T-helper 1 cell treated with Interleukin-12 subunit alpha and Interleukin-12 subunit beta and Interleukin-4 antibody, amounts not matched to agents 30 μg/mL and 1 μg/mL, for 36 hours (primary cell): ENCODE measurements around the gene TXLNA.

Experiments
- H3K27ac Mint-ChIP-seq: one replicate; pipeline ENCODE4 v1.8.0; 2021; ENCODE audit warnings: mild to moderate bottlenecking, mixed read lengths
- H3K27me3 Mint-ChIP-seq: one replicate; pipeline ENCODE4 v1.8.0; 2021; ENCODE audit warnings: low read depth, mixed read lengths
- H3K36me3 Mint-ChIP-seq: one replicate; pipeline ENCODE4 v1.8.0; 2021; ENCODE audit warnings: low read depth, mixed read lengths
- H3K4me1 Mint-ChIP-seq: one replicate; pipeline ENCODE4 v1.8.0; 2021; ENCODE audit warnings: low read depth, mixed read lengths
- H3K4me3 Mint-ChIP-seq: one replicate; pipeline ENCODE4 v1.8.0; 2021; ENCODE audit warnings: mild to moderate bottlenecking, moderate library complexity, mixed read lengths
- H3K9me3 Mint-ChIP-seq: one replicate; pipeline ENCODE4 v1.8.0; 2021; ENCODE audit warnings: mixed read lengths

Gene TXLNA

DNA sequence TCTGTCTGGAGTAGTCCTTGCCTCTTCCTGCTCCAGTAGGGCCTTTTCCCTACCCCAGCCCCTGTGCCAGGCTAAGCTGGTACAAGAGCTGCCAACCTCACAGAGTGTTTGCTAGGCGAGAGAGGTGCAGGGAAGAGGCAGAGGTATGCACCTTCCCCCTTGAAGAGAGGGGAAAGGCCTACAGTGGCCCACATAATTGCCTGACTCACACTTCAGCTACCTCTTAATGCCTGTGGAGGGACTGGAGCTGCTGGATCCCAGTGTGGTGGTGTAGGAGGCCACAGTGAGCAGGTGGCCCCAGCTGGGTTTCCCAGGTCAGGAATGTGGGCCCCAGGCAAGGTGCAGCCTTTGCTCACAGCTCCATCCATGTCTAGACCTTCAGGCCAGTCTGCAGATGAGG lies 17.6 kb downstream of the TXLNA start:
- H3K4me3 Mint-ChIP-seq: no peak overlapping the region
- H3K27me3 Mint-ChIP-seq: no peaks in the 10 kb centered on the region
- H3K9me3 Mint-ChIP-seq: no peaks in the 10 kb centered on the region
- H3K27ac Mint-ChIP-seq: peak overlapping the region; percentile 55
- H3K4me1 Mint-ChIP-seq: peaks cover 60% of the 10 kb centered on the region
- H3K36me3 Mint-ChIP-seq: peaks cover 55% of the 10 kb centered on the region

DNA sequence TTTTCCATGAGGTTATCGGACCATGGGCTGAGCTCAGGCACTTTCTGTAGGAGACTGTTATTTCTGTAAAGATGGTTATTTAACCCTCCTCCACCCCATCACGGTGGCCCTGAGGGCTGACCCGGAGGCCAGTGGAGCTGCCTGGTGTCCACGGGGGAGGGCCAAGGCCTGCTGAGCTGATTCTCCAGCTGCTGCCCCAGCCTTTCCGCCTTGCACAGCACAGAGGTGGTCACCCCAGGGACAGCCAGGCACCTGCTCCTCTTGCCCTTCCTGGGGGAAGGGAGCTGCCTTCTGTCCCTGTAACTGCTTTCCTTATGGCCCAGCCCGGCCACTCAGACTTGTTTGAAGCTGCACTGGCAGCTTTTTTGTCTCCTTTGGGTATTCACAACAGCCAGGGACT lies 18.4 kb downstream of the TXLNA start:
- H3K4me3 Mint-ChIP-seq: no peak overlapping the region
- no peaks in the 10 kb centered on the region for H3K9me3 Mint-ChIP-seq
- no peaks in the 10 kb centered on the region for H3K27me3 Mint-ChIP-seq
- peaks cover 64% of the 10 kb centered on the region for H3K4me1 Mint-ChIP-seq
- peaks cover 48% of the 10 kb centered on the region for H3K36me3 Mint-ChIP-seq
- H3K27ac Mint-ChIP-seq: no peak overlapping the region

DNA sequence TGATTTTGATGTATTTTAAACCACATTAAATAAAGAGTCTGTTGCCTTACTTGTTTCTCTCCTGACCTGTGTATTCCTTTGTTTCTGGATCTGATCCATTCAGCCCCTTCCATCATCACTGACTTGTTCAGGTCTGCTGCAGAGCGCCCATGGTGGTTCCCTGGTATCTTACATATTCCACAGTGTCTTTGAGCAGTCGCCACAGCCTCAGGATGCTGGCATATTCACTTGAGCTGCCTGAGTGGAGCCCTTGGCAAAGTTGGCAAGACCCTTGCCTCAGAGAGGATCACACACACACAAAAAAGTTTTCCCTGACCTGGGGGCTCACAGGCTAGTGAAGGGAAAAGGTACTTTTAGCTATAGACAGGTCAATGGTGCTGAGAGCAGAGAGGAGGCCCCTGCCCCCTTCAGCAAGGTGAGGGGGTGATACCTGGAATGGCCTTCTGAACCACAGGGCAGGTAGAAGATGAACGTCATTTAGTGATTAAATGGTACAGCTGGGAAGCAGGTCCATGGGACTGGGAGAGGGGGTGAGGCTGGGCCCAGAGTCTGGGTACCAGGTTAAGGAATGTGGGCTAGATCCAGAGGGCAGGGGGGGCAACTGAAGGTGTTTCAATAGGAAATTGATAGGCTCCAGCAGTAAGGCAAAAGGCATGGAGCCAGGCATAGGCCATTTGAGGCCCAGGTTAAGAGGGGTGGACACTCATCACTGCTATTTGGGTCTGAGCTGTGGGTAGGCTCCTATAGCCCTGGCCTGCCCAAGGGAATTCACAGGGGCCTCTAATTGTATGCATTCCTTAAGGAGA lies 19.0 kb downstream of the TXLNA start:
- H3K27ac Mint-ChIP-seq: peak overlapping the region; percentile 76
- no peaks in the 10 kb centered on the region for H3K27me3 Mint-ChIP-seq
- H3K36me3 Mint-ChIP-seq: peaks cover 43% of the 10 kb centered on the region
- no peaks in the 10 kb centered on the region for H3K9me3 Mint-ChIP-seq
- no peak overlapping the region for H3K4me3 Mint-ChIP-seq
- peaks cover 61% of the 10 kb centered on the region for H3K4me1 Mint-ChIP-seq

DNA sequence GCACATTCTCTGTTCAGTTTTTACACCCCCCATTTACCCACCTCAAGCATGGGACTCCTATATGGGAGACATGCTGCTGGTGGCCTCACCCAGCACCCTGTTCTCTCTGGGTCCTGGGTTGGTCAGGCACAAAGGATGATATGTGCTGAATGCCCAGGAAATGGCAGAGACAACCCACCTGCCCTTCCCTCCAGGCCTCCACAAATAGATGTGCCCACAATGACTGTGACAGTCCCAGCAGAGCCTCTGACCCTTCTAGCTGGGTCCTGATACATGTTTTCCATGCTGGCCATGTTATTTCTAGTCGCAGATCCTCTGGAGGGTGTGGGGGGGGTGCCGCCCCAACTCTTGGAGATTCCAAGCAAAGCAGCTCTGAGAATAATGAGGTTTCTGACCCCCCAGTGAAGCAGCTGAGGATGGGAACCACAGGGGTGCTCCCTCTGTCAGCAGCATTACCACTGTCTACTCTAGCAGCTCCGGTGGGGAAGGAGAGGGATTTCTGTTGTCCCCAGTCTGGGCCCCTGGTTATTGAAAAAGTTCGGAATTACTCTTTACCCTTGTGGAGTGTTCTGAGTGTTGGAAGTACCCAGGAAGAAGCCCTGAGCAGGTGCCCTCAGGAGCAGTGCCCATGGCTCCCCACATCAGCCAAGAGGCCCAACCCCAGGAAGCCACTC lies 19.7 kb downstream of the TXLNA start:
- no peaks in the 10 kb centered on the region for H3K27me3 Mint-ChIP-seq
- no peak overlapping the region for H3K27ac Mint-ChIP-seq
- H3K36me3 Mint-ChIP-seq: peaks cover 38% of the 10 kb centered on the region
- no peak overlapping the region for H3K4me3 Mint-ChIP-seq
- no peaks in the 10 kb centered on the region for H3K9me3 Mint-ChIP-seq
- H3K4me1 Mint-ChIP-seq: peaks cover 56% of the 10 kb centered on the region

DNA sequence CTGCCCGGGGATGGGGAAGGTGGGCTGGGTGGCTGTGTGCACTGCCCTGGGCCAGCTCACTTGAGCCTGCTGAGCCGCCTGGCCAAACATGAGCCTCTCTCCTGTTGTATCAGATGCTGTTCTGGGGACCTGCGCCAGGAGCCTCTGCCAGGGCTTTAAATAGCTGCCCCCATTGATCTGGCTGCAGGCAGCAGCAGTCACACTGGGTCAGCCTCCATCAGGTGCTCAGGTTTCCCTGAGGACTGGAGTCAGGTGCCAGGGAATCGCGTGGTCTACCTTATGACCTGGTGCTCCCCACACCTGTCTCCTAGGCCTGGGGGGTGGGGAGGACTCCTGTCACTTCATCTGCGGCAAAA lies 20.2 kb downstream of the TXLNA start:
- Mint-ChIP-seq H3K36me3 (peaks cover 33% of the 10 kb centered on the region), H3K4me3 (peak overlapping the region; percentile 83), H3K27me3 (no peaks in the 10 kb centered on the region), H3K27ac (no peak overlapping the region), H3K4me1 (peaks cover 55% of the 10 kb centered on the region), H3K9me3 (no peaks in the 10 kb centered on the region)

DNA sequence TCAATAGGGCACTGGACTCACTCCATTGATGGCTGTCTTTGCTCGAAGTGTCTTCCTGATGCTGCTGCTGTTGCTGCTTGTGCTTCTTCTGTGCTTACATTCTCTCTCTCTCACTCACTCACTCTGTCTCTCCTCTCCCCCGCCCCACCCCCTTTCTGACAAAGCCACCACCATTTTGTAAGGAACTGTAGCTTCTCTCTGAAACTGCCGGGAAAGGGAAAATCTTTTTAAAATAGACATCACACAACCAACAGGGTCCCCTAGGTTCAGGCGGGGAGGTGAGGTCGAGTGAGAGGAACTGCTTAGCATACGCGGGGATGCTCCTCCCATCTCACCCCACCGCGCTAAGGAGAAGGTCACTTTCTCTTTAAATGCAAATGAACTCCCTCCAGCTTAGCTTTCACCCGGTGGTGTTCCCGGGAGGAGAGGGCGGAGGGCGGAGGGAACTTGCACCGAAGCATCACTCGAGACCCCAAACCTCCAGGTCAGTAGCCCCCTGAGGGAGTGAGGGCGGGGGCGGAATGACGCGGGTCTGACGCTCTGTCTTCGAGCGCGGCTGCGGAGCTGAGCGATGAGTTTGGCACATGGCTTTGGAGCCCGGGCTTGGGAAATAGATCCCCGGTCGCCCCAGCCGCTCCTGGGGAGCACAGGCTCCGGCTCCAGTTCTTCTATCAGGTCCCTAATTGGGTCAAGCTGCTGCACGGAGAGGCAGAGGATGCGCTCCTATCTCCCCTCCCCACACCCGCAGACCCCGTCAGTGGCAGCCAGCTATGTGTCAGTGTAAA lies 20.9 kb downstream of the TXLNA start, which contains the start of gene CCDC28B:
CCDC28B (plus strand) TSS at position 370 of the 785 bp plus-strand sequence. CDS start 1,341 bp downstream, outside the sequence.
- peaks cover 25% of the 10 kb centered on the region for H3K36me3 Mint-ChIP-seq
- peaks cover 48% of the 10 kb centered on the region for H3K4me1 Mint-ChIP-seq
- H3K27ac Mint-ChIP-seq: peak within 1 kb of the TSS; percentile 78
- no peaks in the 10 kb centered on the region for H3K27me3 Mint-ChIP-seq
- H3K4me3 Mint-ChIP-seq: peak within 1 kb of the TSS; percentile 83
- H3K9me3 Mint-ChIP-seq: no peaks in the 10 kb centered on the region

DNA sequence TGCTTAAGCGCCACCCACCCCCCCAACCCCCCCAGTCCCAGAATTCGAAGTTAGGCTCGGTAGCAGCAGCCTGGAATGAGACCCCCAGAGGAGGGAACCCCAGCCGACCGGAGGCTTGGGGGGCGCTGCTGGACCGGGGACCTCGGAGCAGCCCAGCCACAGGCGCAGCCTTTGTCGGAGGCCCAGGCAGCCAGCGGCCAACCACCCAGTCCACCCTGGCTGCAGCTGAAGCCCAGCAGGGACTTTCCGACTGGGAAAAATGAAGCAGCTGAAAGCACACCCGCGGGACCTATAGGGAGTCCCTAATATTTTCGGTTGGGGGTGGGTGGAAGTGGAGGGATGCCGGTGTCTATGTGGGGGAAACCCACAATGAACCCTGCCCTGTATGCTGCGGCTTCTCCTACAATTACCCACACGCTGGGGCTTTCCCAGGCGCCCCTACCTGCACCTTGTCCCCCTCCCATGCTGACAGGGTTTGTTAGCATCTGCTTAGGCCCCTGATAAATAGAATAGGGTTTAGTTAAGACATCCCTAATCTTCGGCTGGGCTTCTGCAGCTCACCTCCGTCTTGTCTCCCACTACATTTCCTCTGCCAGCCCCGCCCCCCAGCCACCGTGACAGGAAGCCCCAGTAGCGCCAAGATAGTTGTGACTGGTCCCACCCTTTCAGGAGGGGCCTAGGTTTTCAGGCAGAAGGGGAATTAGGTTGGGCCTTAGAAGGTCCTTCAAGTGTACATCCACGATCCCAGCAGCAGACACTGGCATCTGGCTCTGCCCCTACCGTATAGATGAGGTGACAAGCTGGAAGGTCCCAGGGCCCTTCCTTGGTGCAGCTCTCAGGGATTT lies 21.8 kb downstream of the TXLNA start:
- H3K27me3 Mint-ChIP-seq: no peaks in the 10 kb centered on the region
- H3K4me1 Mint-ChIP-seq: peaks cover 45% of the 10 kb centered on the region
- H3K4me3 Mint-ChIP-seq: peak overlapping the region; percentile 83
- peak overlapping the region; percentile 78 for H3K27ac Mint-ChIP-seq
- peaks cover 20% of the 10 kb centered on the region for H3K36me3 Mint-ChIP-seq
- H3K9me3 Mint-ChIP-seq: no peaks in the 10 kb centered on the region

DNA sequence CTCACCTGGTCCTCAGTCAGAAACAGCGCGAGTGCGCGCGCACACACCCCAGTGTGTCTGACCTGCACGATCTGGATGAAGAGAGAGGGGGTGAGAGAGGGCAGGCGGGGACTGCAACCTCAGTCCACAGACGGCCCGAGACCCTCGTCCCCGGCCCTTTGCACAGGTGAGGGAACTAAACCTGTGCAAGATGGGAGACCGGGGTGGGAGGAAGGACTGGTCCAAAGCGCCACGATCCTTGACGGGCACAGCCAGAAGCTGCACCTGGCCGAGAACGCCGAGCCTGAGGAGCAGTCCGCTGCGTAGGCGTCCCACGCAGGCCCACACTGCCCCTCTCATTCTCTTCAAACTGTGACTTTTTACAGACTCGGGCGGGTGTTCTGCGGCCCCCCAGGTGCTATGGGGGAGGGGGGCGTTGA lies 25.5 kb downstream of the TXLNA start:
- Mint-ChIP-seq H3K9me3 (no peaks in the 10 kb centered on the region), H3K36me3 (peaks cover 2% of the 10 kb centered on the region), H3K4me3 (peak overlapping the region; percentile 83), H3K4me1 (peaks cover 31% of the 10 kb centered on the region), H3K27me3 (no peaks in the 10 kb centered on the region), H3K27ac (peak overlapping the region; percentile 31)

DNA sequence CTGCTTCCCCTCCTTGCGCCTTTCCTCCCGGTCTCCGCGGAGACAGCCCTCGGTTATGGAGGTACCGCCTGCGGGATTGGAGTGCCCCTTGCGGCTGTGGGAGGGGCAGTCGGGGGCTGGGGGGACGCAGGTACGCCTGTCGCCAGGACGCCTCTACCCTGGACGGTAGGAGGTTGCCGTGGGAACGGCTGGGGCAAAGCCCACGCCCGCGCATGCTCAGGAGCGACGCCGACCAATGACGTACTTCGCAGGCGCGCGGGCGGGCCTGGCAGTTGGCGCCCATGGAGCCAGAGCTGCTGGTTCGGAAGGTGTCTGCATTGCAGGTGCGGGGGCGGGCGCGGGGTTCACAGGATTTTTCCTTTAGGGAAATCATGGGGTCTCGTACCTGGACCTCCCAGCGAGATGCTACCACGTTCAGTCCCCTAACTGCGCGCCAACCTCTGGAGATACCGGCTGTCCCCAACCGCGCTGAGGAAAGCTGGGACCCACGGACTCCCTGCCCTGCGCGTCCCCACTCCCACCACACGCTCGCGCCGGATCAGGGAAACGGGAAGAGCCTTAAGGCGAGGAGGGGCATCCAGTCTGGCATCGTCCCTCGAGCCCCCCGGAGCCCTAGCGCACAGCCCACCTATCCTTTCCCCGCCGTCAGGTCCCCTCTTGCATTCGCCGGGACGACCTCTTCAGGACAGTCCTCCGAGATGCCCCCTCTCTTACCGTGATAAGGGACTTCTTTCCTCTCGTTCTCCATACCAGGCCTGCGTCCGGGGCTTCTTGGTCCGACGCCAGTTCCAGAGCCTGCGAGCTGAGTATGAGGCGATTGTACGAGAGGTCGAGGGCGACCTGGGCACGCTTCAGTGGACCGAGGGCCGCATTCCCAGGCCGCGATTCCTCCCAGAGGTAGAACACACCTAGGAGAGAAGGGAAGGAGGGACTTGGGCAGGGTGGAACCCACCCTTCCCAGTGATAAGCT lies 26.2 kb downstream of the TXLNA start, which contains the start of gene IQCC:
IQCC (plus strand) TSS at position 271 of the 970 bp plus-strand sequence; CDS start at position 282, 11 bp downstream.
- H3K4me1 Mint-ChIP-seq: peaks cover 26% of the 10 kb centered on the region
- peak within 1 kb of the TSS; percentile 80 for H3K27ac Mint-ChIP-seq
- H3K36me3 Mint-ChIP-seq: peaks cover 2% of the 10 kb centered on the region
- H3K27me3 Mint-ChIP-seq: no peaks in the 10 kb centered on the region
- no peaks in the 10 kb centered on the region for H3K9me3 Mint-ChIP-seq
- peak within 1 kb of the TSS; percentile 83 for H3K4me3 Mint-ChIP-seq

DNA sequence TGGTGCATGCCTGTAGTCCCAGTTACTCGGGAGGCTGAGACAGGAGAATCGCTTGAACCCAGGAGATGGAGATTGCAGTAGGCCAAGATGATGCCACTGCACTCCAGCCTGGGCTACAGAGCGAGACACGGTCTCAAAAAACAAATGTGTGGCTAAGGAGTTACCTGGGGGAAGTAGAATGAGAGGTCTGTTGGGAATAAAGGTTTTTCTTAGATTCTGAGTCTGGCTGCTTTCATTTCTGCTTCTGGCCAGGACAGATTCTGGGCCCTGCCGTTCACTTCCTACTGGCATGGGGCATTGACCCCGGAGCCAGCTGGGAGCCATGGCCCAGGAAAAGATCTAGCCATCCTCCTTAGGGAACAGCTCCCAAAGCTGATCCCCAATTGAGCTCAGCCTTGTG lies 29.0 kb downstream of the TXLNA start:
- H3K4me1 Mint-ChIP-seq: peaks cover 11% of the 10 kb centered on the region

DNA sequence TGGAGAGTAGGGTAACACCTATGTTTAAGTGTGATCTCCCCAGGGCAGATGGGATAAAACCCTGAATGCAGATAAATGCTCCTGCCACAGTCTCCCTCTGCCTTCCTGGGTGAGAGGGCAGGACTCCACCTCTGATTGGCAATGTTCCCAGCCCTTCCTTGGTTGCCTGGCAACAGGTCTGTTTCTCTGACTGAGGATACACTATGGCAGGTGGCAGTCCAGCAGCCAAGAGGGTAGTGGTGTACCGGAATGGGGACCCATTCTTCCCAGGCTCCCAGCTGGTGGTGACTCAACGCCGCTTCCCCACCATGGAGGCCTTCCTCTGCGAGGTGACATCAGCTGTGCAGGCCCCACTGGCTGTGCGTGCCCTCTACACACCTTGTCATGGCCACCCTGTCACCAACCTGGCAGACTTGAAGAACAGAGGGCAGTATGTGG lies 29.4 kb downstream of the TXLNA start, which contains the start of gene DCDC2B:
DCDC2B (plus strand) TSS at position 199 of the 438 bp plus-strand sequence; CDS start at position 204, 5 bp downstream.
- no peaks in the 10 kb centered on the region for H3K27me3 Mint-ChIP-seq
- H3K27ac Mint-ChIP-seq: no peak within 1 kb of the TSS
- no peak within 1 kb of the TSS for H3K4me3 Mint-ChIP-seq
- no peaks in the 10 kb centered on the region for H3K9me3 Mint-ChIP-seq
- peaks cover 11% of the 10 kb centered on the region for H3K4me1 Mint-ChIP-seq
- peaks cover 2% of the 10 kb centered on the region for H3K36me3 Mint-ChIP-seq

More for the DNA sequence above, 29.0 kb downstream of the TXLNA start:
- no peaks in the 10 kb centered on the region for H3K27me3 Mint-ChIP-seq
- H3K9me3 Mint-ChIP-seq: no peaks in the 10 kb centered on the region
- H3K36me3 Mint-ChIP-seq: peaks cover 2% of the 10 kb centered on the region
- no peak overlapping the region for H3K4me3 Mint-ChIP-seq
- no peak overlapping the region for H3K27ac Mint-ChIP-seq

DNA sequence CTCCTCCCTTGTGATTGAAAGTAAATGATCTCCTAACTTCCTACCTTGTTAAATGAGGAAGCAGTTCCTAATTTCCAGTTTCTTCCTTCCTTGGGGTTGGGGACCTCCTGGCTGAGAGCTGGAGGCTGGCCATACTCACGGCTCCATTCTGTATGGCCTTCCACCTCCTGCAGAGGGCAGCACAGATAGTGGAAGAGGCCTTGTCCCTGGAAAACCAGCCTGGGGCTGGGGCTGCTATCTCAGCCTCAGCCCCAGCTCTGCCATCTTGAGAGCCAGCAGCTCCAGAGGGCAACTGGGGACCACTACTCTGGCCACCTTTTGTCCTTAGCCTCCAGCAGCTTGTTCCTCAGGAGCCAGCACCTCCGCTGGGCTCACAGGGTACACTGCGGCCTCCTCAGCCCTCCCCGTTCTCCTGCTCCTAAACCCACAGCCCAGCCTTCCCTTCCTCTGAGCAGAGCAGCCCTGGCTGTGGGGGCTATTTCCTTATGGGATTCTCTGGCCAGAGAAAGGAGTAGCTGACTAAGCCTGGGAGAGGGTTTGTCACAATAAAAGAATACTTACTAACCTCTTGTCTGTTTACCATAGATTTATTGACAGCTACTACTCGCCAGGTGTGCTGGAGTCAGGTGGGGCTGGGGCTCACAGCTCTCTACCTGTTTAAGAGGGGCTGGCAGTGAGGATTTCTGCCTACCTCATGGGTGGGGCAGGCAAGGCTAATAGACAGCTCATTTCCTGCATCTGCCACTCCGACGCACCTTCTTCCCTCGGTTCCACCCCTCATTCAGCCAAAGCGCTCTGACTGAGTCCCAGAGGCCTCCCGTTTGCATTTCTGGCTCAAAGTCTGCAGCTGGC lies 36.4 kb downstream of the TXLNA start:
- Mint-ChIP-seq H3K27me3 (no peaks in the 10 kb centered on the region), H3K27ac (peak overlapping the region; percentile 67), H3K9me3 (no peaks in the 10 kb centered on the region), H3K36me3 (peaks cover 6% of the 10 kb centered on the region), H3K4me1 (peaks cover 13% of the 10 kb centered on the region), H3K4me3 (no peak overlapping the region)
